Neural progenitor cell (in vitro differentiated cells): ENCODE results near the gene CCL24. TPM values are rescaled to one million over a fixed set of nuclear protein-coding genes. Genes with fewer than 3 reads are reported as not detected.

Experiments used
- total RNA-seq: library from RNA; depleted of rRNA; stranded (reverse); fragments of >200 nt; gene quantifications from 2 replicates; pipeline ENCODE4 v1.2.3, GENCODE V29; 2015; ENCODE audit warnings: low replicate concordance

Gene CCL24
- total RNA-seq, 1 donor from 2014 or later, result not detected

Other genes starting within 250 kb of the CCL24 start
- 39.2 and 46.2 TPM in 2 replicates for gene HIP1, start 74.9 kb downstream of the CCL24 start, total RNA-seq
- not detected in 2 replicates for gene CCL26, start 41.6 kb downstream of the CCL24 start, total RNA-seq
- gene RHBDD2, start 65.2 kb upstream of the CCL24 start, total RNA-seq, result 15.4 and 52.7 TPM in 2 replicates
- gene POR, start 101.3 kb upstream of the CCL24 start, total RNA-seq, result 38.6 and 61.0 TPM in 2 replicates
- 9.4 and 10.4 TPM in 2 replicates for gene TMEM120A, start 180.8 kb upstream of the CCL24 start, total RNA-seq
- gene STYXL1, start 234.2 kb upstream of the CCL24 start, total RNA-seq, result 56.1 and 60.4 TPM in 2 replicates
- 51.5 and 73.4 TPM in 2 replicates for gene MDH2, start 234.3 kb upstream of the CCL24 start, total RNA-seq